D721Med (cell line): ENCODE data around the gene PSEN1.
"Not testable (repeated sequence)": the region's sequence is repeated elsewhere in the genome, so short reads cannot be mapped to it uniquely, and the experiment has no call there.

Experiments used
- DNase-seq: peaks from one replicate; pipeline ENCODE4 v3.0.0; 2011; ENCODE audit warnings: low spot score; ENCODE audit not compliant: insufficient read length
- FAIRE-seq: peaks from 2 replicates; lab custom pipeline; 2011; peaks lifted over from hg19 to GRCh38; lab: Jason Lieb, UNC
- CTCF ChIP-seq: IDR thresholded peaks from 2 replicates; pipeline ENCODE4 v1.5.1; 2012; ENCODE audit warnings: mild to moderate bottlenecking, control low read depth; ENCODE audit not compliant: insufficient read depth; ENCODE audit errors: missing control alignments

The PSEN1 gene

GRCh38 chr14:73153272-73153671, 17.0 kb downstream of the PSEN1 start:
- TF ChIP-seq CTCF = no peak
- FAIRE-seq (no peak), DNase-seq (no peak)

DNA sequence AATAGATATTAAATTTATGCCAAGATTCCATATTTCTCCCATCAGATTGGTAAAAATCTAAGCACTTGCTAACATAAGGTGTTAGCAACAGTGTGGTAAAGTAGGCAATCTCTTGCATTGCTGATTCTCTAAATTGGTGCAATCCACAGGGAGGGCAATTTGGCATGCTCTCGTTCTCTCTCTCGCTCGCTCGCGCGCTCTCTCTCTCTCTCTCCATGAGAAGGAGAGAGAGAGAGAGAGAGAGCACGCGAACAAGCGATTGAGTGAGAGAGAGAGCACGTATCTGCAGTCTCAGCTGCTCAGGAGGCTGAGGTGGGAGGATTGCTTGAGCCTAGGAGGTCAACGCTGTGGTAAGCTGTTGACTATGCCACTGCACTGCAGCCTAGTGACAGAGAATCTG, 25.9 kb downstream of the PSEN1 start:
- no peak for DNase-seq
- TF ChIP-seq CTCF = no peak
- FAIRE-seq = no peak

DNA sequence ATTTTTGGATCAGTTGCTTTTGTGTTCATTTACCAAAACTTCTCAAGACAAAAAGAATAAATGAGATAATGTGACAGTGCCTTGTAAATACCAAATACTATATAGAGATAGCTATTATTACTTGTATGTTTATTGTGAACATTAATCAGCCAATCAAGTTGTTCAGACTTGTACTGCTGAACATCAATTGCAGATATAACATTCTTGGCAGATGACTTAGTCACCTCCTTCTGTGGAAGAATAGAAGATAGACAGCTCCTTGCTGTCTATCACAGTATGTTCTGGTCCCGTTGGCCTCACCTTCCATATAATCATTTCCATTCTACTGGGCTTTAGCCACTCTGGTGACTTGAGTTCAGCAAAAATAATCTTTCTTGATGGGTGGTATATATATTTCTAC, 30.1 kb downstream of the PSEN1 start:
- FAIRE-seq (no peak), DNase-seq (no peak)
- no peak for TF ChIP-seq CTCF

- DNase-seq (no peak), FAIRE-seq (no peak)
- no peak for TF ChIP-seq CTCF
Observed at GRCh38 chr14:73167727-73168126, 31.4 kb downstream of the PSEN1 start.

DNA sequence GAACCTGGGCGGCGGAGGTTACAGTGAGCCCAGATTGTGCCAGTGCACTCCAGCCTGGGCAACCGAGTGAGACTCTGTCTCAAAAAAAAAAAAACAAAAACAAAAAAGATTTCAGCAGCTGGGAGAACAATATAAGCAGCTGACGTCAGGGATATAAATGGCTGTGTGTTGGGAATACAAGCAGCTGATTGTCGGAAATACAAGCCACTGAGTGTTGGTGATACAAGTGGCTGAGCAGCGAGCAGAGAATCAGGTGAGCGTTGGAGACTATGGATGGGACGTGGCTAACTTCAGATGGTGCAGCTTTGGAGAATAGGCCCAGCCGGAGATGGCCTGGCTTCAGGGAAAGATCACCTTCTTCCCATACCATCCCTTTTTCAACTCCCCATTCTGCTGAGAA, 32.0 kb downstream of the PSEN1 start:
- no peak for TF ChIP-seq CTCF
- DNase-seq (no peak), FAIRE-seq (no peak)

- FAIRE-seq (no peak), DNase-seq (no peak)
- no peak for TF ChIP-seq CTCF
Observed at GRCh38 chr14:73168691-73169090, 32.4 kb downstream of the PSEN1 start.

DNA sequence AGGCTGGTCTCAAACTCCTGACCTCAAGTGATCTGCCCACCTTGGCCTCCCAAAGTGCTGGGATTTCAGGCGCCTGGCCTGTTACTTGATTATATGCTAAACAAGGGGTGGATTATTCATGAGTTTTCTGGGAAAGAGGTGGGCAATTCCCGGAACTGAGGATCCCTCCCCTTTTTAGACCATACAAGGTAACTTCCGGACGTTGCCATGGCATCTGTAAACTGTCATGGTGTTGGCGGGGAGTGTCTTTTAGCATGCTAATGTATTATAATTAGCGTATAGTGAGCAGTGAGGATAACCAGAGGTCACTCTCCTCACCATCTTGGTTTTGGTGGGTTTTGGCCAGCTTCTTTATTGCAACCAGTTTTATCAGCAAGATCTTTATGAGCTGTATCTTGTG, 33.5 kb downstream of the PSEN1 start:
- not testable (repeated sequence) for DNase-seq, FAIRE-seq

- no peak for FAIRE-seq
- TF ChIP-seq CTCF = no peak
- no peak for DNase-seq
Observed at GRCh38 chr14:73170686-73171085, 34.4 kb downstream of the PSEN1 start.
